Ovary (tissue), 3 donors: ENCODE data around the gene NDUFS8.

ENCODE experiments used
- POLR2A ChIP-seq: fragments of 450-650 bp; IDR thresholded peaks from one replicate; pipeline ENCODE4 v1.6.1; 2017; ENCODE audit warnings: antibody characterized with exemption, mild to moderate bottlenecking, moderate library complexity
- TF ChIP-seq, protein P1 (sequence below), 3 donors: fragments of 450-650 bp in 2 of 3; fragments of 200-600 bp in 1 of 3; IDR thresholded peaks; one replicate each; pipeline versions ENCODE4 v1.5.1 to v1.8.0; 2016 to 2022; ENCODE audit warnings: antibody characterized with exemption in 3 of 3, mild to moderate bottlenecking in 1 of 3
- donor health status: DM: no; HTN: no; CAD: no.

DNA sequence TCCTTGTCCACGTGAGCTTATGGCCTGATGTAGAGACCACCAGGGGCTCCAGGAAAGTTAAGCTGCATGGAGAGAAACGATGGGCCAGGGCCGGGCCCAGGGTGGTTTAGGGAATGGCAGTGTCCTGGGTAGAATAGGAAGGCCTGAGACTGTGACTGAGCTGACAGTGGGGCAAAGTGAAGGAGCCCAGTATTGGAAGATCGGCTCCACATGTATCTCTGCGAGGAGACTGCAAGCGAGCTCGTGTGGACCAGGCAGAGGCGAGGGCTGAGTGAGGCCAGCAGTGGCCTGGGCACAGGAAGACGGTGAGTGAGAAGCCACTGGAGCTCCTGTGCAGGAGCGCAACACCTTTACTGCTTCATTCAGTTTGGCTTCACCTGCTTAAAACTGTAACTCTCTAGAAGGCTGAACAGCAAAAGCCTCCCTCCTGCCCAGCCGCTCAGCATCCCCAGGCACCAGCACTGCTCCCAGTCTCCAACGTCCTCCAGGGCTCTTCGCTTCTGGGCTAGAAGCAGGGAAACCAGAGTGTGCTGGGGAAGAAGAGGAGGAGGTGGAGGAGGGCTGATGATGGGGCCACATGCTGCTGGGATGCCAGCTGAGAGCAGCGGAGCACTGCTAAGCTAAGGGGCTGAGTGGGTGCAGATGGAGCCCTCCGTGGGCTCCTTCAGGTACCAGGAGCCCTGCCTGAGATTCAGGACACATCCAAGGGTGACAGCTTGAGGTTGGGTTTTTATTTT lies 21.8 kb downstream of the NDUFS8 start:
- TF ChIP-seq, protein P1, sequence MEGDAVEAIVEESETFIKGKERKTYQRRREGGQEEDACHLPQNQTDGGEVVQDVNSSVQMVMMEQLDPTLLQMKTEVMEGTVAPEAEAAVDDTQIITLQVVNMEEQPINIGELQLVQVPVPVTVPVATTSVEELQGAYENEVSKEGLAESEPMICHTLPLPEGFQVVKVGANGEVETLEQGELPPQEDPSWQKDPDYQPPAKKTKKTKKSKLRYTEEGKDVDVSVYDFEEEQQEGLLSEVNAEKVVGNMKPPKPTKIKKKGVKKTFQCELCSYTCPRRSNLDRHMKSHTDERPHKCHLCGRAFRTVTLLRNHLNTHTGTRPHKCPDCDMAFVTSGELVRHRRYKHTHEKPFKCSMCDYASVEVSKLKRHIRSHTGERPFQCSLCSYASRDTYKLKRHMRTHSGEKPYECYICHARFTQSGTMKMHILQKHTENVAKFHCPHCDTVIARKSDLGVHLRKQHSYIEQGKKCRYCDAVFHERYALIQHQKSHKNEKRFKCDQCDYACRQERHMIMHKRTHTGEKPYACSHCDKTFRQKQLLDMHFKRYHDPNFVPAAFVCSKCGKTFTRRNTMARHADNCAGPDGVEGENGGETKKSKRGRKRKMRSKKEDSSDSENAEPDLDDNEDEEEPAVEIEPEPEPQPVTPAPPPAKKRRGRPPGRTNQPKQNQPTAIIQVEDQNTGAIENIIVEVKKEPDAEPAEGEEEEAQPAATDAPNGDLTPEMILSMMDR (IDR thresholded peaks at IDR 0.05), result no peak
- no peak for TF ChIP-seq POLR2A
